NB4 (cell line): ENCODE measurements around the gene FBXL17.

ENCODE experiments used
- POLR2A ChIP-seq: IDR thresholded peaks from 2 replicates; pipeline ENCODE4 v1.6.1; 2011; ENCODE audit warnings: mild to moderate bottlenecking; ENCODE audit not compliant: insufficient read length; ENCODE audit errors: extremely low read depth
- TF ChIP-seq, protein P1 (sequence below): IDR thresholded peaks from one replicate; pipeline ENCODE4 v1.5.1; 2012; ENCODE audit warnings: low read depth, low read length

DNA sequence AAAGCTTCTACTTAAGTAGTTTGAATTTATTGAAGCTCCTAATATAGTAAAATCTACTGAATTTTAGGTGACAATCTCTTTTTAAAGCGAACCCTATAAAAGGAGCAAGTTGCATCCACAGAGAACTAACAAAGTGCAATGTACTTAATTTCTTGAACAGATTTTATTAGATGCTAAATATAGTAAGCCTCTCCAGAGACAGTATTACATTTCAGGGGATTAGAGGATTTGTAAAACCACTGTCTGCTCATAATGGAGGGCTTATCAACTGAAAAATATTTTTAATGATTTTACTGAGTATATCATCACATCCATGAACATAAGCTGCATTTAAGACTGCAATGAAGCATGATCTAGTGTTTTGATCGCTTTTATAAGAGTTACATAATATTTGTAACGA lies 481.2 kb downstream of the FBXL17 start:
- TF ChIP-seq POLR2A: no peak
- TF ChIP-seq, protein P1, sequence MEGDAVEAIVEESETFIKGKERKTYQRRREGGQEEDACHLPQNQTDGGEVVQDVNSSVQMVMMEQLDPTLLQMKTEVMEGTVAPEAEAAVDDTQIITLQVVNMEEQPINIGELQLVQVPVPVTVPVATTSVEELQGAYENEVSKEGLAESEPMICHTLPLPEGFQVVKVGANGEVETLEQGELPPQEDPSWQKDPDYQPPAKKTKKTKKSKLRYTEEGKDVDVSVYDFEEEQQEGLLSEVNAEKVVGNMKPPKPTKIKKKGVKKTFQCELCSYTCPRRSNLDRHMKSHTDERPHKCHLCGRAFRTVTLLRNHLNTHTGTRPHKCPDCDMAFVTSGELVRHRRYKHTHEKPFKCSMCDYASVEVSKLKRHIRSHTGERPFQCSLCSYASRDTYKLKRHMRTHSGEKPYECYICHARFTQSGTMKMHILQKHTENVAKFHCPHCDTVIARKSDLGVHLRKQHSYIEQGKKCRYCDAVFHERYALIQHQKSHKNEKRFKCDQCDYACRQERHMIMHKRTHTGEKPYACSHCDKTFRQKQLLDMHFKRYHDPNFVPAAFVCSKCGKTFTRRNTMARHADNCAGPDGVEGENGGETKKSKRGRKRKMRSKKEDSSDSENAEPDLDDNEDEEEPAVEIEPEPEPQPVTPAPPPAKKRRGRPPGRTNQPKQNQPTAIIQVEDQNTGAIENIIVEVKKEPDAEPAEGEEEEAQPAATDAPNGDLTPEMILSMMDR: no peak
